Activated CD8-positive, alpha-beta memory T cell treated with anti-CD3 and anti-CD28 coated beads, Interleukin-2, amount 10 ng/mL, durations not matched to agents 7 days and 5 days (primary cell): ENCODE measurements around the gene CST7. TPM values are rescaled to one million over a fixed set of nuclear protein-coding genes. Genes with fewer than 3 reads are reported as not detected.

Source experiments
- ATAC-seq: fragments of 150-1000 bp; cut with Tn5 transposase; one replicate; pipeline ENCODE4 v1.10.0; 2021; ENCODE audit warnings: moderate library complexity
- CTCF ChIA-PET: fragments of 350-600 bp; sonication (Branson Sonifier 250); formaldehyde crosslinking; loops from one replicate; lab custom pipeline; 2021; ENCODE audit warnings: antibody characterized with exemption; lab: Charles Lee
- DNase-seq: peaks from one replicate; pipeline ENCODE4 v3.0.0-alpha.2; 2020
- H3K27ac Mint-ChIP-seq: one replicate; pipeline ENCODE4 v1.8.0; 2021; ENCODE audit warnings: mild to moderate bottlenecking, mixed read lengths
- H3K27me3 Mint-ChIP-seq: one replicate; pipeline ENCODE4 v1.8.0; 2021; ENCODE audit warnings: mixed read lengths
- H3K36me3 Mint-ChIP-seq: one replicate; pipeline ENCODE4 v1.8.0; 2021; ENCODE audit warnings: mild to moderate bottlenecking, mixed read lengths
- H3K4me1 Mint-ChIP-seq: one replicate; pipeline ENCODE4 v1.8.0; 2021; ENCODE audit warnings: mixed read lengths
- H3K4me3 Mint-ChIP-seq: one replicate; pipeline ENCODE4 v1.8.0; 2021; ENCODE audit warnings: mild to moderate bottlenecking, moderate library complexity, mixed read lengths
- H3K9me3 Mint-ChIP-seq: one replicate; pipeline ENCODE4 v1.8.0; 2022; ENCODE audit warnings: low read depth, mixed read lengths
- total RNA-seq, 2 experiments: library from RNA; stranded (reverse); gene quantifications; one replicate each; pipeline ENCODE4 v1.2.3, GENCODE V29; 2021

CST7 gene, protein sequence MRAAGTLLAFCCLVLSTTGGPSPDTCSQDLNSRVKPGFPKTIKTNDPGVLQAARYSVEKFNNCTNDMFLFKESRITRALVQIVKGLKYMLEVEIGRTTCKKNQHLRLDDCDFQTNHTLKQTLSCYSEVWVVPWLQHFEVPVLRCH
- total RNA-seq: 100 to 1,000 TPM; 177 to 202 TPM

DNA sequence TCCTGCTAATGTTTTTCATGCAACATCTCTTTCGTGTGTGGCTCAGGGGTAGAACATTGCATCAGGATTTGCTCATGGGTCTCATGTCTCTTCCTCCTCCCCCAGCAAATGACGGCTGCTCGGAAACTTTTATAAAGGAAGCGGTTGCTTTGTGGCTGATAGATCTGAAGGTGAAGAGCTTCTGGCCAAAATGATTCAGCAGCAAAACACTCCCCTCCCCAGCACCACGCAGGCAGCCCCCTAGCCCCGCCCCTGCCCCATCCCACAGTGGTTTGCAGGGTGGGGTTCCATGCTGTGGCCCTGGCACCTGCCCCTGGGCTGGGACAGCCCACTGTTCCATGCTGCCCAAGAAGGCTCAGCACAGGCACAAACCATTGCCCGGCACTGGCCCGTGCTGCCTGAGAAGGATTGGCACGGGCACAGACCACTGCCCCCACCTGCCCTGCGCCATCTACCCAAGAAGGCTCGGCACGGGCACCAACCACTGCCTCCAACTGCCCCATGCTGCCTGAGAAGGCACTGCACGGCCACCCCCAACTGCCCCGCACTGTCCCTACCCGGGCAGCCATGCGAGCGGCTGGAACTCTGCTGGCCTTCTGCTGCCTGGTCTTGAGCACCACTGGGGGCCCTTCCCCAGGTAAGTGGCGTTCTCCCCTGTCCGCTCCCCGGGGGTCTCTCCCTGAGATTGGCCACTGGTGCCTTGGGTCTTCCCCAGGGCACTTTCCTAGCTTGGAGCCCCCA is at the start of gene CST7:
Gene CST7 (plus strand): TSS at position 331 of the 741 bp plus-strand sequence. CDS start 237 bp downstream, at position 568.
- peak within 1 kb of the TSS; percentile 100 for H3K27ac Mint-ChIP-seq

DNA sequence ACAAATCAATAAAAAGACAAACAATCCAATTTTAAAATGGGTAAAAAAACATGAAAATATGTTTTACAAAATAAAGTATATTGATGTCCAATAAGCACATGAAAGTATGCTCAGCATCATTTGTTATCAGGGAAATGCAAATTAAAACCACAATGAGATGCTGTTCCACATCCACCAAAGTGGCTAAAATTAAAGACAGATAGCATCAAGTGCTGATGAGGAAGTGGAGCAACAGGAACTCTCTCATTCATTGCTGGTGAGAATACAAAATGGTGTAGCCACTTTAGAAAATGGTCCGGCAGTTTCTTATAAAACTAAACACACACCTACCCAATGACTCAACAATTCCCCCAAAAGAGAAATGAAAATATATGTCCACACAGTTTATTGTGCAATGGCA is 42.3 kb upstream of the CST7 start:
- Mint-ChIP-seq H3K9me3 (no peaks in the 10 kb centered on the region), H3K27ac (no peak overlapping the region), H3K36me3 (no peaks in the 10 kb centered on the region), H3K4me3 (no peak overlapping the region), H3K27me3 (peaks cover 5% of the 10 kb centered on the region), H3K4me1 (no peaks in the 10 kb centered on the region)
- CTCF ChIA-PET: no interaction called here
- no peak for ATAC-seq
- DNase-seq: no peak

More for the DNA sequence above, at the start of gene CST7:
- CTCF ChIA-PET: interaction anchor here (0.9 to 4.7 kb wide), 3 partner anchors 12 to 29 kb away, joined by 3 to 33 read pairs (median 5); no protein-coding TSS in a partner anchor
- DNase-seq: peak; percentile 97
- Mint-ChIP-seq H3K36me3 (peaks cover 74% of the 10 kb centered on the region), H3K4me1 (peaks cover 62% of the 10 kb centered on the region), H3K27me3 (no peaks in the 10 kb centered on the region), H3K9me3 (peaks cover 18% of the 10 kb centered on the region), H3K4me3 (peak within 1 kb of the TSS; percentile 96)
- ATAC-seq: peak; percentile 91

DNA sequence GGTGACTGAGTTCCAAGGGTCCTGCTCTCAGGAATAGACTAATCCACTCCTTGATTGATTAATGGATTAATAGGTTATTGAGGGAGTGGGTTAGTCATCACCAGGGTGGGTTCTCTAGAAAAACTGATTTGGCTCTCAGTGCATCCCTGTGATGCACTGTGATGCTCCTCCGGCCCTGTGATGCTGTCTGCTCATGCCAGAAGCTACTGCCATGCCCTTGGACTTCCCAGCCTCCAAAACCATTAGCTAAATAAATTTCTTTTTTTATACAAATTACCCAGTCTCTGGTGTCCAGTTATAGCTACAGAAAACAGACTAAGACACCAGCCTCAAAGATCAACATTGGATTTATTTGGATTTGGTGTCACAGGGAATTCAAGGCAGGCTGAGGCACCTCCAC is 40.4 kb upstream of the CST7 start:
- ATAC-seq: no peak
- H3K9me3 Mint-ChIP-seq: no peaks in the 10 kb centered on the region

DNA sequence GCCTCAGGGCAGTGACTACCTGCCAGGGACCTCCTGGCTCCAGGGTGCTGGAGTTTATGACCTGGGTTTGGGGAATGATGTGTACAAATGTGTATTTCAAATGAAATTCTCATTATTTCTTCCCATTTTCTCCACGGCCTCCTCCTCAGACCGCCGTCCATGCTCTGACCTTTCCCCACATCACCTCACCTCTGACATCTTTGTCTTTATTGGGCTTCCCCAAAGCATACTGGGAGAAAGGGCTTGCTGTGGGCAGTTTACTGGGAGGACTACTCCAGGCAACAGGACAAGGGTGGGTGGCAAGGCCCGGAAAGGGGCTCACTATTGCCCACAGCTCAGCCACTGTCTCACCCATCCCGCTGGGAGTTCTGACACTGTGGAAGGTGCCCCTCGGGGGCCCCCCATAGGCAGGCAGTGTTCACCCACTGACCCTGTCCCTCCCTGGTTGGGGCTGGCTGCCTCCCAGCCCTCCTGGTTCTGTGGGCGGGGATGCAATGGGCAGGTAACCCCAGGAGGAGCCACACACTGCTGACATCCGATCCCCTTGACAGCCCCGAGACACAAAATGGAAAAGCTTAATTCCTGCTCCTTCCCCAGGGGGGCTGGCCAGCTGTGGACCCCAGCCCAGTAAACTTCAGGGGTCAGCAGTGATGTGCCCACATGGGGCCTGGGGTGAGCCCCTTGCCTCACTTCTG is 39.8 kb upstream of the CST7 start:
- H3K27ac Mint-ChIP-seq: no peak overlapping the region

More for the DNA sequence above, 40.4 kb upstream of the CST7 start:
- Mint-ChIP-seq H3K36me3 (no peaks in the 10 kb centered on the region), H3K27me3 (peaks cover 3% of the 10 kb centered on the region), H3K27ac (no peak overlapping the region), H3K4me1 (no peaks in the 10 kb centered on the region), H3K4me3 (no peak overlapping the region)
- CTCF ChIA-PET: no interaction called here
- DNase-seq: no peak

DNA sequence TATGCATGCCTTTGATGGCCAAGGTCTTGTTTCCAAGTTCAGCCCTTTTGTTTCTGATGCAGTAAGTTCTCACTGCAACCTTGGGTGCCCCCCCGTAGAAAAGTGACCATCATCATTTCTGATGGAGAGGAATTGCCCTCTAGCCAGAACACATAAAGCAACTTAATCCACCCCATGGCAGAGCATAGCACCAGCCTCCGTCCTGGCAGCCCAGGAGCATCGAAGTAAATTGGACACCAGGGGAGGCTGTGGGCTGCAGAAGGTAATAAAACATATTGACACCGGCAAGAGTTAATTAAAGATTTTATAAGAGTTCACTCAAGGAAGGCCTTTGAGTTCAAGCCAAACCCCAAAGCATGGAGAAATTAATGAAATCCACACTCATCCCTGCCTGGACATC is 39.2 kb upstream of the CST7 start:
- H3K27ac Mint-ChIP-seq: no peak overlapping the region
- CTCF ChIA-PET: interaction anchor here (1.0 kb wide), 1 partner anchor 8 kb away, joined by 3 read pairs; no protein-coding TSS in a partner anchor
- no peaks in the 10 kb centered on the region for H3K9me3 Mint-ChIP-seq
- peak; percentile 30 for DNase-seq
- H3K4me1 Mint-ChIP-seq: no peaks in the 10 kb centered on the region
- ATAC-seq: no peak
- H3K27me3 Mint-ChIP-seq: peaks cover 3% of the 10 kb centered on the region
- H3K36me3 Mint-ChIP-seq: no peaks in the 10 kb centered on the region
- no peak overlapping the region for H3K4me3 Mint-ChIP-seq

More for the DNA sequence above, 39.8 kb upstream of the CST7 start:
- CTCF ChIA-PET: interaction anchor here (1.0 kb wide), 1 partner anchor 9 kb away, joined by 3 read pairs; no protein-coding TSS in a partner anchor
- Mint-ChIP-seq H3K4me3 (no peak overlapping the region), H3K27me3 (peaks cover 3% of the 10 kb centered on the region), H3K9me3 (no peaks in the 10 kb centered on the region), H3K4me1 (no peaks in the 10 kb centered on the region), H3K36me3 (no peaks in the 10 kb centered on the region)
- ATAC-seq (no peak), DNase-seq (peak; percentile 25)

DNA sequence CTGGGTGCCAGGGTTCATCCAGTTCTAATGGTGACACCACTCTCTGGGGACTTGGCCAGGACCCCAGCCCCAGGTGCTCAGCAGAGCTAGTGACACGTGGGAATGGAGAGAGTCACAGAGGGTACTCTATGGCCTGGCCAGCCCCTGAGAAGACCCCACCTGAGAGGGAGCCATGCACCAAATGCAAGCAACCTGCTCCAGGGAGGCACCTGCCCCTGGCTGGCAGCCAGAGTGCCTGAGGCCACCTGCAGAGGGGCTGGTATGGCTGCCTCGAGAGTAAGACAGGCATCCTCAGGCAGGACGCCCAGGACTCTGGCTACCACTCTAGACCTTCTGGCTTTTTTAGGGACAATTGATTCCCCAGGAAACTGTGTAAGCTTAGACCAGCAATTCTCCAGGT is 38.6 kb upstream of the CST7 start:
- Mint-ChIP-seq H3K4me3 (no peak overlapping the region), H3K27ac (no peak overlapping the region), H3K27me3 (peaks cover 3% of the 10 kb centered on the region), H3K4me1 (no peaks in the 10 kb centered on the region), H3K9me3 (no peaks in the 10 kb centered on the region), H3K36me3 (no peaks in the 10 kb centered on the region)
- no peak for ATAC-seq
- DNase-seq: peak; percentile 18
- CTCF ChIA-PET: no interaction called here

DNA sequence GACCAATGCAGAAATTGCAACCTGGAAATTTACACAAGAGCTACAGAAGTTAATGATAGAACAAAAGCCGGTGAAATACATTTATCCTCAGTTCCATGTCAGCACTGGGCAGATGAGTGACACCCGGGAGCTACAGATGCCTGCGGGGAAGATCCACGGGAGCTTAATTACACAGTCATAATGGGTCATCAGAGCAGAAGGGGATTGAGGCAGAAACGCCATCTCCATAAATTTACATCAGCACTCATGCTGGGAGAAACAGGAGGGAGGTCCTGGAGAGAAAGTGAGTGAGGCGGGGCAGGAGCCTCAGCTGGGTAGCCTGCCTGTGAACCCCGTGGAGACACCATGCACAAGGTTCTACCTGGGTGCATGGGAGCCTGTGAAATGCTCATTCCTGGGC is 37.6 kb upstream of the CST7 start:
- CTCF ChIA-PET: no interaction called here
- no peaks in the 10 kb centered on the region for H3K9me3 Mint-ChIP-seq
- peaks cover 3% of the 10 kb centered on the region for H3K27me3 Mint-ChIP-seq
- no peak overlapping the region for H3K27ac Mint-ChIP-seq
- ATAC-seq (no peak), DNase-seq (peak; percentile 32)
- no peak overlapping the region for H3K4me3 Mint-ChIP-seq
- H3K4me1 Mint-ChIP-seq: no peaks in the 10 kb centered on the region
- no peaks in the 10 kb centered on the region for H3K36me3 Mint-ChIP-seq

DNA sequence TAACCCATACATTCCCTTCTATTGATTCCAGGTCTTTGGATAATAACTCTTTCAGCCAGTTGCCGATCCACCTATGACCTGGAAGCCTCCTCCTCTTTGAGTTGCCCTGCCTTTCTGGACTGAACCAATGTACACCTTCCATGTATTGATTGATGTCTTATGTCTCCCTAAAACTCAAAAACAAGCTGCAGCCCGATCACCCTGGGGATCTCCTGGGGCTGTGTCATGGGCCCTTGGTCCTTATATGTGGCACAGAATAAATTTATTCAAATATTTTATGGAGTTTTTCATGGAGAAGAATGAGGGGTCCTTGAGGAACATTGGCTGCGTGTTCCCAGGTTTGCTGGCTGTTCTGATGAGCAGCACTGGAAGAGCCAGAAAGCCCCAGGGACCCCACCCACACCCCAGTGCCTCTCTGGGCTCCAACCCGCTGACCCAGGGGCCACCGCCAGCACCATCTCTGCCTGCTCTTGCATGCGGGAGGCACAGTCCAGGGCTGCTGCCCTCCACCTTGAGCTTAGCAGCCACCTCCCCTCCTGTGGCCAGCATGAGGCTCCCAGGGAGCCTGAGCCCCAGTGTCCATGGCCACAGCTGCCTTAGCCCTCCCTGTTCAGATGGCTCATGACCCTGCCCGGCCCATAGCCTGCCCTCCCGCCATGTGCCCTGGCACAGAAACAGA is 36.5 kb upstream of the CST7 start:
- Mint-ChIP-seq H3K36me3 (no peaks in the 10 kb centered on the region), H3K27ac (no peak overlapping the region), H3K9me3 (no peaks in the 10 kb centered on the region), H3K4me1 (no peaks in the 10 kb centered on the region), H3K27me3 (peaks cover 3% of the 10 kb centered on the region), H3K4me3 (no peak overlapping the region)
- no peak for ATAC-seq
- CTCF ChIA-PET: no interaction called here
- peak; percentile 23 for DNase-seq

DNA sequence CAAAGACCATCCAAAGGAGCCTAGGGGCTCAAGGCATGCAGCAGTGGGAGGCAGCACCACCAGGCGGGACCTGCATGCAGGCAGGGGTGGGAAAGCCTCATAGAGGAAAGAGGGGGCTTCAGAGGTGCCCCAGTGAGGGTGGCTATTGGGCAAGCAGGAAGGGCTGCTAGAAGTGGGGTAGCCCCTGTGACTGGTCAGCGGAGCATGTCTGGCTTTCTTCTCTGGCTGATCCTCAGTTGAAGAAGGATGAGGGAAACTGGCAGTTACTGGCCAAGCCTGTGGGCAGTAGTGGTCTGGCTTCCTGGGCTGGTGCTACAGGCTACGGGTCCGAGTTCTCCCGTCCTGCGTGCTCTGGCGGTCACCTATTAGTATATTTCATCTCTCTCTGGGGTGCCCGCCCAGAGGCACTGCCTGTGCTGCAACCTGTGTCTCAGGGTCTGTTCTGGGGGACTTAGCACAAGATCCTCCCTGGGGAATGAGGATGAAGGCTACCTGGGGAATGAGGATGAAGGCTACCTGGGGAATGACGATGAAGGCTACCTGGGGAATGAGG is 35.9 kb upstream of the CST7 start:
- DNase-seq: peak; percentile 7
- H3K27me3 Mint-ChIP-seq: peaks cover 3% of the 10 kb centered on the region

DNA sequence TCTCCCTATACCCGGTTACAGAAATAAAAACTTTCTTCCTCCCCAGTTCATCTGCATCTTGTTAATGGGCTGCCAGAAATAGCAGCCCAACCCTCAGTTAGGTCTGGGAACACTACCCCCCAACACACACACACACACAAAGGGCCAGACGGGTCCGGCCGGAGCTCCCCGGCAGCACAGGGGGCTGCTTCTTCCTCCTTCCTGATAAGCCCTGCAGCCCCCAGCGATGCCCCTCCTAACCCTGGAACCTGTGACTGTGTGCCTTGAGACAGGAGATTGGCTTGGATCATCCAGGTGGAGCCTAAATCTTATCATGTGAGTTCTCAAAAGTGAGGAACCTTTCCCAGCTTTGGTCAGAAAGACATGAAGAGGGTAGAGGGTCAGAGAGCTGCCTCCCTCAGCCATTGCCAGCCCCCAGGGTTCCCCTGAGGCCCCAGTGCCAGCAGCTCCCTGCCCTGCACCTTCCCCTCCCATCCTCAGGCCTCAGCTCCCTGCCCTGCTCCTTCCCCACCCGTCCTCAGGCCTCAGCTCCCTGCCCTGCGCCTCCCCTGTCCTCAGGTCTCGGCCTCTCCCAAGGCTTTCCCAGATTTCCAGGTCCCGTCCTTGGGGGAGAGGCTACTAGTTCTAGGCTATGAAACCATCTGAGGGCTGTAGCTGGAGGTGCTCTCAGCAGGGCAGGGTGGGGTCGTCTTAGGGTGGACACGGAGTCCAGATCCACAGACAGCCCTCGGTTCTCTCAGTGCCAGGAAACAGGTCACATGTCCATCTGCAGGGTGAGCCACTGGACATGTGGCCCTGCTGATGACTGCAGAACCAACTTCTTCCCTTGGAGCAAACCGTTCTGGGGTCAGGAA is 34.5 kb upstream of the CST7 start:
- peak; percentile 32 for DNase-seq

More for the DNA sequence above, 35.9 kb upstream of the CST7 start:
- Mint-ChIP-seq H3K9me3 (no peaks in the 10 kb centered on the region), H3K36me3 (no peaks in the 10 kb centered on the region), H3K4me1 (no peaks in the 10 kb centered on the region), H3K4me3 (no peak overlapping the region), H3K27ac (no peak overlapping the region)
- CTCF ChIA-PET: no interaction called here
- ATAC-seq: no peak

DNA sequence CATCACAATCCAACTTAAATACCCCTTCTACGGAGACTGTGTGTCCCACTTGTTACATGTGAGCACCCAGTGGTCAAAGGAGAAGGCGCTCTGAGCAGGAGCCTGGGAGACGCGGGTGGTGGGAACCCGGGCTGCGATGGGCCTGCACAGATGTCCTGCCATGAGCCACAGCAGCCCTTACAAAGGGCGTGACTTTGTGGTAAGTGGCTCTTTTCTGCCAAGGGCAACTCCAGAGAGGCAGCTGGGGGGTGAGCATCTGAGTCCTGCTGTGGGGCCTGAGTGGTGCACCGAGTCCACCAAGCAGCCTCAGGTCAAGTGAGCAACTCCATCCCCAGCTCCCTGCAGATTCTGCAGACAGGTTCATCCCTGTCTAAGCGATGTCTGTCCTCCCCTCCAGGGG is 33.6 kb upstream of the CST7 start:
- no peak overlapping the region for H3K4me3 Mint-ChIP-seq
- ATAC-seq (no peak), DNase-seq (peak; percentile 33)
- H3K4me1 Mint-ChIP-seq: peaks cover 12% of the 10 kb centered on the region
- peaks cover 6% of the 10 kb centered on the region for H3K27me3 Mint-ChIP-seq
- no peak overlapping the region for H3K27ac Mint-ChIP-seq
- no peaks in the 10 kb centered on the region for H3K36me3 Mint-ChIP-seq
- CTCF ChIA-PET: no interaction called here
- no peaks in the 10 kb centered on the region for H3K9me3 Mint-ChIP-seq

More for the DNA sequence above, 34.5 kb upstream of the CST7 start:
- H3K9me3 Mint-ChIP-seq: no peaks in the 10 kb centered on the region
- ATAC-seq: no peak
- CTCF ChIA-PET: no interaction called here
- H3K4me3 Mint-ChIP-seq: no peak overlapping the region
- H3K4me1 Mint-ChIP-seq: peaks cover 8% of the 10 kb centered on the region
- H3K27me3 Mint-ChIP-seq: peaks cover 3% of the 10 kb centered on the region
- no peaks in the 10 kb centered on the region for H3K36me3 Mint-ChIP-seq
- no peak overlapping the region for H3K27ac Mint-ChIP-seq

DNA sequence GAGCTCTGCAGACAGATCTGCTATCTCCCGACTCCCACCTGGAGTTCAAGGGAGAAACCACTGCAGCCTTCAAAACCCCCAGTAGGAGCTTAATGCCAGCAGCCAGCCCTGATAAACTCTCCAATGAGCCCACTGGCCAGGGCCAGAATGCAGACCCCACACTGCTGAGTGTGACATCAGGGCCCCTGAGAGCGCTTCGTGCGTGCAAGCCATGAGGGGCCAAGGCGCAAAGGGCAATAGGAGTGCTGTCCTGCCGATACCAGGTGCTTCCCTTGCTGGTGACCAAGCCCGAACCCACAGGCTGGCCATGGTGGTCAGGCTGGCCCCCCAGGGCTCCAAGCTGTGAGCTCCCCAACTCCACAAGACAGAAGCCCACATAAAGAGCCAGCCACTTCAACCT is 33.2 kb upstream of the CST7 start:
- ATAC-seq: no peak
- DNase-seq: no peak
- CTCF ChIA-PET: interaction anchor here (1.4 kb wide), 1 partner anchor 16 kb away, joined by 4 read pairs; no protein-coding TSS in a partner anchor
- no peak overlapping the region for H3K4me3 Mint-ChIP-seq
- peaks cover 12% of the 10 kb centered on the region for H3K4me1 Mint-ChIP-seq
- no peaks in the 10 kb centered on the region for H3K36me3 Mint-ChIP-seq
- no peaks in the 10 kb centered on the region for H3K9me3 Mint-ChIP-seq
- no peak overlapping the region for H3K27ac Mint-ChIP-seq
- H3K27me3 Mint-ChIP-seq: peaks cover 6% of the 10 kb centered on the region
